ENCODE measurements around the gene NEDD4L.
"Not testable (repeated sequence)": the region's sequence is repeated elsewhere in the genome, so short reads cannot be mapped to it uniquely, and the experiment has no call there.

The NEDD4L gene

DNA sequence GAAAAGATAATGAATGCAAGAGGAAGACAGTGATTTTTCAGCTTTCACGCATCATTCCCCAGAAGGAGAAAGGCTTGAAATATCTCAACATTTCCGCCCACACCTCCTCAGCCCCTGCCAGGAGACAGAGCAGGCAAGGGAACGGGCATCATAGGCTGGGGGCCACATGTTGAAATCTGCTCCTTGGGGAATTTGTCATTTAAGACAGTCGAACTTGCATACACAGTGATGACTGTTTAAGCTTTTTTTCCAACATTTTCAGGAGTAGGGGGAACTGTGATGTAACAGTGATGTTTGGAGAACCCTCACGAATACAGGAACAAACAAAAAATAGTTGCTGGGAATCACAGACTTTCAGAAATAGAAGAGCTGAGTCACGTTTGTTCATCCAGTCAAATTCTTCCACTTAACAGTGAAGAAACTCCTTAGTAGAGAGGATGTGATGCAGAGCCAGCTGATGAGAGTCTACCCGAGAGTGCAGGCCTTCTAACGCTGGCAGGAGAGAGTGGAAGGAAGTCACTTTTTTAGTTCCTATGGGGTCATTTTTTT lies 318.1 kb downstream of the NEDD4L start:
- no peak for DNase-seq (ENCODE audit: extremely low read depth in 1 of 2, low read depth in 1 of 2)

DNA sequence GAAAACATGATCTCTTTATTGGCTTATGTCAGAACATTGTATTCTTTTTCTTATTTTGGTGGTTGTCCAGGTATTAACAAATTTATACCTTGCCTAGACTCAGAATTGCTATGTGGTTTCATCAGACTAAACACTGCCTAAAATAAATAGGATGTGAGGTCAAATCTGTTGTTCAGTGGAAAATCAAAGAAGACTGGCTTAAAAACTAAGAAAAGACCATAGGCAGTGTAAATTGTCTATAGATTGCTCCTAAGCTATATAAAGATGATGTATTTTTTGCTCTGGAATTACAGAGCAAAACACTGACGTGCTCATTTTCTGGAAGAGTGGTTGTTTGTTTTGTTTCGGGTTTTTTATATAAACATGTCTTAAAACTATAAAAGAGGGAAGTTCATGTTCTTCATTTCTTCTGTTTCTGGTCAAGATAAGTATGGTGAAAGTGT lies 318.8 kb downstream of the NEDD4L start:
- DNase-seq (ENCODE audit: extremely low read depth in 1 of 2, low read depth in 1 of 2) = no peak

DNA sequence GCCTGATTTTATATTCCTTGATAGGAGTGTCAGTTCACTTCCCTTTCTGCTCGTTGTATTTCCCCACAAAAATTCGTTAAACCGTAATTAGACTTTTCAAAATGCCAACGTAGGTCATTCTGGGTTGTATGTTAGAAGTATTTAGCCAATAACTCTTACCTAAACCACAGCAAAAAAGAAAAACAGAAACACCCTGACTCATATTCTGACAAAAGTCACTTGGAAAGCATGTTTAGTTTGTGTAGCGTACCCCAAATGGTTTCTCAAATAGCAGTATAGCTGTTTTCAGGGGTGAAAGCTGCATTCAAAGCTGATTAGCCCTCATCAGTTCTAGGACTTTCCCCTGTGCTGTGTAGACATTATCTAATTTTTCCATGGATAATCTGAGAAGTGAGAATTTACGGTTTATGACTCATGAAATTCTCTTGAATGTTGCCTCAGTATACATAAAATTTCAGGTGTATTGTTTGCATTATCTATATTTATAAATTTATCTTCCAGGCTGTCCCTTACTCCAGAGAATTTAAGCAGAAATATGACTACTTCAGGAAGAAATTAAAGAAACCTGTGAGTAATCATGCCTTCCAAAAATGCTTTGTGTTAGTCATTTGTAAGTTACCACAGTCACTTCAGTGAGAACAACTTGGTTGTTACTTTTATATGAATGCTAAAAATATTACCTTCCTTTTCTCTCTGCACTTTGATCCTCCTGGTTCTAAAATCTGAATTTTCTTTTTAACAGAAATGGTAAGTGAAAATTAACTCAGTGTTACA lies 319.9 kb downstream of the NEDD4L start:
- DNase-seq (ENCODE audit: extremely low read depth in 1 of 2, low read depth in 1 of 2) = no peak

DNA sequence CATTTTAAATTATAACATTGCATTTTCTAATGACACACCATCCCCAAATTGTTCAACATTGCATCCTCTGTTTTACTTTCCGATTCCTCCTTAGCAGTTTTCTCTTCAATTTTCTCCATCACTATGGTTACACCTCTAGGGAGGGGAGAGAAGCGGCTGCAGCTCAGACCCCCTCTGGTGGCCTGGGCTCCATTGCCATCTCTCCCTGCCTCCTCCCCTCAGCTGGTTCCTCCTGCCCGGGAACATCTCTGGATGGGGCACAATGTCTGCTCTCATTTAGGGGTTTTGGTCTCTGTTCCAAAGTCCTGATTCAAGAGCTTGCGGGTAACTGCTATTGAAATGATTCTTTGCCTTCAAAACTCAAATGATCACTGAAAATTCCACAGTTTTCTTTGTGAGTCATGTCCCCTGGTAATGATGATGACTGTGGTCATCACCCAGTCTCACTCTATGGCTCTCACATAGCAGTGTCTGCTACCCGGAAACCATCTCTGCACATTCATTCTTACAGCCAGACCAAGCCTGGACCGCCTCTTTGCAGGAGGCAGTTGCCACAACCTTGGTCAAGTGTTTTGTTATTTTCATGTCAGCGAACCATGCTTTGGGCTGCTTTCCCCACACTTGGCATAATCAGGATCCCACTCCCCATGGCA lies 321.0 kb downstream of the NEDD4L start:
- DNase-seq (ENCODE audit: extremely low read depth in 1 of 2, low read depth in 1 of 2) = no peak

DNA sequence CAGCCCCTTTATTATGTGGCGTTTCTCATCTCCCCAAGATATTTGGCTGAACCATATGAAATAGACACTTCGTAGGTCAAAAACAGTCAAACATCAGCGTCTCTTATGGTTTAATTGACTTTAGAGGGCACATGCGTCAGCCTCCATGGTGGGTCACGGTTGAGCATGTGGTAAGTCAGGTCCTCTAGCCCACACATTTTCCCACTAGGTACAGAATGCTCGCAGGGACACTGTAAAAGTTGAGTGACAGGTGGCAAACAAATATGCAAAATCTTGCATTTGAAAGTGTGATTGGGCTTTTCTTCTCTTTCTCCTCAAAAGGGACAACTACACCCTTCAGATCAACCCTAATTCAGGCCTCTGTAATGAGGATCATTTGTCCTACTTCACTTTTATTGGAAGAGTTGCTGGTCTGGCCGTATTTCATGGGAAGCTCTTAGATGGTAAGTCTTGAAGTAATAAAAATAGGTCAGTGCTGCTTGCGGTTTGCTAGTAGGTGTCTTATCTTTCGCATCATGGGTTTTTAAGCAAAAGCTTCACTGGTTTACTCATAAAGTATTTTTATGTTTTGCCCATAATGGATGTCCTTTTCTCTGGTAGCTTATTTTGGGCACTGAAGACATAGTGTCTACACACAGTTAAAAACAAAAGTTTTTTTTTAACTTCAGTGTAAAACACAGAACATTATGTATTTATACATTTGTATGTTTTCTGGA lies 323.6 kb downstream of the NEDD4L start:
- DNase-seq (ENCODE audit: extremely low read depth in 1 of 2, low read depth in 1 of 2) = no peak

DNA sequence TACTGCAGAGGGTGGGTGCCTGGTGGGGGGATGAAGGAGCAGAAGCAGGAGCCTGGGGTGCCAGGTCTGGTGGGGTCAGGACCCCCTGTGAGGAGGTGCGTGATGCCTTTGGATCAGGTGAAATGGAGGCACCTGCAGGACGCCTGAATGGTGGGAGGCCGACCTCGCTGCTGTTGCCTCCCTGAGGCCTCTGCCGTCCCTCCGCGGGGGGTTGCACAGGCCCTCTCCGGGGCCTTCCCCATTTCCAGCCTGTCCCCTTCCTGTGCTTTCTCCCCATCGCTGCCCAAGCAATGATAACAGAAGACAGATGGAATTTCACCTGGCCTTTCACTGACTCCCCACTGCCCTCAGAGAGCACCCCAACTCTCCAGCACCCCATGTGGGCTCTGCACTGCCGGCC lies 325.6 kb downstream of the NEDD4L start:
- no peak for DNase-seq (ENCODE audit: extremely low read depth in 1 of 2, low read depth in 1 of 2)

DNA sequence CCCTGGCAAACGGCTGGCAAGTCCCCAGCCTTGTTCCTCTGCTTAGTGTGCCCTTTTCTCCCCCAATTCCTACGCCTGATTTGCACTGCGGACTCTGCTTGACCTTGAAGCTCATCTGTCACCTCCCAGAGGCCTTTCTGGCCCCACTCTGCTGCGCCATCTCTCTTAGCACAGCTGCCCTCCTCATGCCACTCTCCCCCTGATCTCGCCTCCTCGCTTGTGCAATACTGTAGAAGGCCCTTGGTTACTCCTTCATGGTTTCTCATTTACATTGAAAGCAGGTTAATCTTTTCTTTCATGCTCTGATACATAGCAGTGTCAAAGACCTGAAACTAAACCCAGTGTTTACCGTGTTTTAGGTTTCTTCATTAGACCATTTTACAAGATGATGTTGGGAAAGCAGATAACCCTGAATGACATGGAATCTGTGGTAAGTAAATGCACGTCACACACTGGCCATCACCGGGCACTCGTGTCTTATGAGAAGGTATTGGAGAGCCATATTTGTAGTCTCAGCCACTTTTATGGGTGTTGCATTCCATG lies 326.1 kb downstream of the NEDD4L start:
- no peak for DNase-seq (ENCODE audit: extremely low read depth in 1 of 2, low read depth in 1 of 2)

DNA sequence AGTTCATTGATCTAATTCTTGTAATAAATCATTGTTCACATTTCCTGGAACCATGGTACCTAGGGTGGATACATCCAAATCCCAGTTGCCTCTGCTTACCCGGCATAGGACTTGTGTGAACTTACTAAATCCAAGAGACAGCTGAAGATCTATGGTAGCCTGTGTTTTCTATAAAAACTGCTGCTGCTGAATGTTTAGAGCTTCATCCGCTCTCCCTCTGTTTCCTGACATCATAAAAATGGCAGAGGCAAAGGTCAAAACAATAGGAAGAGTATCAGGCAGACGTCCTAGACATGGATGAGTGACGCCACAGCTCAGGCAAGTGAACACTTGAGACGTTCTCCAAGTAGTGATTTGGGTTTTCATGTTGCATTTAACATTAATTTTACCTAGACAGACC lies 326.6 kb downstream of the NEDD4L start:
- no peak for DNase-seq (ENCODE audit: extremely low read depth in 1 of 2, low read depth in 1 of 2)

DNA sequence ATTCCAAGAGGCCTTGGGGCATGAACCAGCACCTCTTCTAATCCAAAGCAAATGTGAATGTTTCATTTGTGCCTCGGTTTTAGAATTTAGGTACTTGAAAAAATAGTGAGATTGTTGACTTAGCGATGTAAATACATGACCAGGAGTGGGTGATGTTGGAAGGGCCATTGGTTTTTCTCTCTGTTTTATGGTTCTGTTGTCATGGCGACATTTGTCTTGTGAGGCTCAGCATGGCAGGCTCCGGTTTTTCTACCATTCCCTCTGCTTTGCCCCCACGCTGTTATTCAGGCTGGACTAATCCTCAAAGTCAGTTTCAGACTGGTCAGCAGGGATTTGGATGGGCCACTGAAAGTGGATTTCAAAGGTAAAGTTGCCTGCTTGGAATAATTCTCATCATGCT lies 329.5 kb downstream of the NEDD4L start:
- DNase-seq (ENCODE audit: extremely low read depth in 1 of 2, low read depth in 1 of 2) = no peak

DNA sequence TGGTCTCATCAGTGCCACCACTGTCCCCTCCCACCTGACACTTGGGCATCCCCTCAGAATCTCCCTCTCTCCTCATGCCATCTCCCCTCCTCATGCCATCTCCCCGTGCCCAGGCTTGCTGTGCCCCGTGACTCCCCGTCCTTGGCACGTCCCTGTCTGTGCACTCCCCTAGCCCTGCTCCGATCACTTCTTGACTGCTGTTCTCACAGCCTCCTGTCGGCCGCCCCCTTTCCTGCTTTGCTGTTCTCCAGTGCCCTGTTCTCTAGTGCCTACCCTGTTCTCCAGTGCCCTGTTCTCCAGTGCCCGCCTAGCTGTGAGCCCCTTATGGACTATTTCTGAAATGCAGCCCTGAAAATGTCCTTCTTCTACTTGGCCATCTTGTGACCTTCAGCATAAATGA lies 331.0 kb downstream of the NEDD4L start:
- no peak for DNase-seq (ENCODE audit: extremely low read depth in 1 of 2, low read depth in 1 of 2)

DNA sequence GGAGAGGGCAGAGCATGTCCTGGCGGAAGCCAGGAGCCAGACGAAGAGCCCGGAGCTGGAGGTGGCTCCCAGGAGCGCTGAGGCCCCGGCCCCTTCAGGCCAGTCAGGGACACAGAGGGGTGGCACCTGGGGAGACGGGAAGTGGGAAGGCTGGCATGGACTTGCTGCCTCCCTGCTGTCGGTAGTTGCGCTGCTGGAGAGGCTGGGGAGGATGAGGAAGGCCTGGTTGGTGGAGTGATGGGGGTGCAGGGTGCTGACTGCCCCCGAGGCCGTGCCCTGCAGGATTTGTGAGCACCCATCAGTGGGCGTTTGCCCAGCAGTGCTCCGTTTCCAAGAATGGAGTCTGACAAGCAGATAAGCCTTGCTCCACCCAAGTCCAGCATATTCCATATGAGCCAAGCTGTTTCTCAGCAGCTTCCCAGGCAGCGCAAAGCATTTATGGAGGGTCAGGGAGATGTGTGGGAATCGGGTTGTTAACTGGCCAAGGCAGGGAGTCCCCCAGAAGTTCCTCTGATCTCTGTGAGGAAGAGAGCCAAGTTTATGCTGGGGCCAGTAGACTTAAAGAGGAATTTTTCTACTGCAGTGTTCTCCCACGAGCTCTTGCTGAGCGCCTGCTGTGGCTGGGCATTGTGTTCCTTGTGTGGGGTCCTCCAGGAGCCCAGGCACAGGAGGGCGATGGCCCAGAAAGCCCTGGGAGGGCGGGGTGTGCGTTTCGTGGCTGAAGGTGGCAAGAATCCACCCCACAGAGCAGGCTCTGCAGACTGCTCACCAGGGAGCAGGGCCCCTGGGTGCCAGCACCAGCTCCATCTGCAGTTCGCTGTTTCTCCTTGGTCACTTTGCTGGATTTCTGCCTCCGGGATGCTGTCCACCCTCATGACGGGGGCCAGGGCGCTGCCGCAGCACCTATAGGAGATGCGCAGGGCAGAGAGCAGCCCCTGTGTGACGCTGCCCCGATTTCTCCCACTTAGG lies 334.7 kb downstream of the NEDD4L start:
- no peak for DNase-seq (ENCODE audit: extremely low read depth in 1 of 2, low read depth in 1 of 2)

DNA sequence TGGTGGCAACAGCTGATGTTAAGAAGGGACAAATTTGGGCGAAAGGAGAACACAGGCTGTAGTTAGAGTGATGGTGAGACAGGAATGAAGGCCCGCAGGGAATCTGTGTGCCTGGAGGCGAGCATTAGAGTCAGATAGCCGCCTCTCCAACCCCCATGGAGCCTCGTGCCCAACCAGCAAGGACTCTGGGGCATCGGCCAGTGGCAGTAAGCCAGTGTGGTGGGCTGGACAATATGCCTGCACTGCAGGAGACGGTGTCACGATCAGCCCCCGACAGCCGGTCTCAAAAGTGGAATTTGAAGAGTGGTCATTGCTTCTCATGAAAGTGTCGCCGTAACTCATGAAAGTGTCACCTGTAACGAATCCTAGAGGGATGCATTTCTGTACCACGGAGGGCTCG lies 335.4 kb downstream of the NEDD4L start:
- DNase-seq (ENCODE audit: extremely low read depth in 1 of 2, low read depth in 1 of 2) = no peak

DNA sequence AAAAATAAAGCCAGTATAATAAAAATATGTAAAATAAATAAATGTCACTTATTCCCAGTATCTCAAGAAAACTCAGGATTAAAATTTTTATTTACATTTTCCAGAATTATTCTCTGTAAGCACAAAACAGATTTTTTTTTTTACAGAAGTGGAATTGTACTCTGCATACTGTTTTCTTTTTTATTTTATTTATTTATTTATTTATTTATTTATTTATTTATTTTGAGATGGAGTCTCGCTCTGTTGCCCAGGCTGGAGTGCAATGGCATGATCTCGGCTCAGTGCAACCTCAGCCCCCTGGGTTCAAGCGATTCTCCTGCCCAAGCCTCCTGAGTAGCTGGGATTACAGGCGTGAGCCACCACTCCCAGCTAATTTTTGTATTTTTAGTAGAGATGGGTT lies 336.1 kb downstream of the NEDD4L start:
- not testable (repeated sequence) for DNase-seq (ENCODE audit: extremely low read depth in 1 of 2, low read depth in 1 of 2)

DNA sequence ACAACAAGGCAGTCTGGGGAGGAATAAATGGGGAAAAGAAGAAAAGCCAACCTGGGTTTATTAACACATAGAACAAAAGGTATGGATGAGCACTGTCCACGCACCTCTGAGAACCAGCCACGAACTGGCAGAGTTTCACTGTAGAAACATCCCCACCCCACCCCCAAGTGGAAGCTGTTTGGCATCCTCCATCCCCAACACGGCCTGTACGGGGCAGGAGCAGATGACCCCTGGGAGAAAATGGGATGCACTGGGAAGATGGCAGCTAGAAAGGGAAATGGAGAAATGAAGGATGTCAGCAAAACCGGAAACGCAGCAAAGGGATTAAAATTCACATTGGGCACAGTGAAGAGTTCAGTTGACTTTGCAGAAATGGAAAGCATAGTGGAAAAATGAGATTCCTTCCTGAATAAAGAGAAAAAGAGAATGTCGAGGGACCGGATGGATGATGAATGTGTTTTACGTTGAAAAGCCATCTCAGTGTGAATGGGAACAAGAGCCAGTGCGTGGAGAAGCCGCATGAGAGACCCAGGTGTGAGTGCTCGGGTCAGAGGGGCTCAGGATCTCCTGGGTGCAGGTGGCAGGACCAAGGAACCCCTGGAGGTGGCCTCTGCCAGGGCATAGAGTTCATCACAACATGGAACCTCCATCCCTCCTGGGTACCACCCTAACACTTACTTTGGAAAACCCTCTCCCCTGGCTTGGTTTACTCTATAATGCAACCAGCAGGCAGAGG lies 337.8 kb downstream of the NEDD4L start:
- DNase-seq (ENCODE audit: extremely low read depth in 1 of 2, low read depth in 1 of 2) = no peak

DNA sequence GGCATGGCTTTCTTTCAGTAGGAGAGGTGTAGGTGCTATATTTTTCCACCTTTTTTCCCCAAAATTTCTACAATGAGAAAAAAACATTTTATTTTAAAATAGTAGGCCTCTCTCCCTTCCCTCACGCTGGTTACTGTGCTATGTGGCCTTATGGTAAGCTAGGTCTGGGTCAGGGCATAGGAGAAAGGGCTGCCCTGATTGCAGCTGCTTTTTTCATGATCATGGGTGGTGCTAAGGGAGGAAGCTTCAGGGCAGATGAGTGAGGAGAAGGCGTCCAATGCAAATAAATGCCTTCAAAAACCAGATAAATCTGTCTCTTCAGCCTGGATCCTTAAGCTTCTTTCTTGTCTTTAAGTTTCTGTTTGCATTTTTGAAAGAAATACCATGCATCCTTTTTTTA lies 338.4 kb downstream of the NEDD4L start:
- DNase-seq (ENCODE audit: extremely low read depth in 1 of 2, low read depth in 1 of 2) = no peak

DNA sequence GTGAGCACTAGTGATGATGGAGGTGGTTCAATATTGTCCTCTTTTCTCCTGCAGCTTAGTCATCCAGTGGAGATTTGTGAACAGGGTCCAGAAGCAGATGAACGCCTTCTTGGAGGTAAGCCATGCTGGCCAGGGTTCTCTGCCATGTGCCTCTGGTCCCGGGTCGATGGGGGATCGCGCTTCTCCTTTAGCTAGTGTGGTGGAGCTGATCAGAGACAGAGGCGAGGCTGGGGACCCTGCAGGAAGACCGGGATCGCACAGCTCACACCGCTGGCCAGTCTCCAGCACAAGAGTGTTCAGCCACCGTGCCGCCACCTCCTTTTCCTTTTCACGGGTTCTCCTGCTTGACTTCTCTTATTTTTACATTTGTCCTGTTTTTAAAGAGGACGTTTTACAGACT lies 341.4 kb downstream of the NEDD4L start:
- DNase-seq (ENCODE audit: extremely low read depth in 1 of 2, low read depth in 1 of 2) = no peak

DNA sequence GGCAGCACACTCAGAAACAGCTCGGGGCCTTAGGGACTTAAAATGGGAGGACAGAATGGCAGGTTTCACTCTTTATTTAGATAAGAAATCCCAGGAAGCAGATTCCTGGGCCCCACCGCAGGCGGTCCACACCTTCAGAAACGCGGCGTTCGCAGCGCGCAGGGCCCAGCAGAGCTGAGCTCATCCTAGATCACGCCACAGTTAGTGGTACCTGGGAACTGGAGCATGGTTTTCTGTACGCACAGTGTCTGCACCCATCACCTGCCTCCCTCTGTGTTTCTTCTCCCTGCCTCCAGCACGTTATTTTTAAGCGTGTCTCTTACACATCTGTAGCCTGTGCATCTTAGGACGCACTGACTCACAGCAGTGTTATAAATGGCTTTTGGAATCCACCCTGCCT lies 342.8 kb downstream of the NEDD4L start:
- DNase-seq (ENCODE audit: extremely low read depth in 1 of 2, low read depth in 1 of 2) = no peak

DNA sequence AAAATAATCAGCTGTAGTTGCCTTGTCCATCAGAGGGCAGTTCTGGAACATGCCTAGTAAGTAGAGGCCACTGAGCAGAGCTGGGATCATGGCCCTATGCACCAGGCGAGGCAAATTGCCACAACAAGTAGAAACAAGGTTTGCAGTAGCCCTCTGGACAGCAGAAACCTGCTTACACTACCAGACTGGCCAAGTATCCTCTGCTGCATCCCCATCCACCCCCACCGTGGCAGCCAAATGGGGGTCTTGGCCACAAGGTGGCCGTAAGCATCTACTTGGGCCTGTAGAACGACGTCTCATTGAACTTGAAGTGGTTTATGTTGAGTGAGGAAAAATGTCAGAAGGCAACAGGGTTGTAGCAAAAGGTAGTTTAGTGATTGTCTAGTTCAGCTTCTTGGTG lies 343.7 kb downstream of the NEDD4L start:
- no peak for DNase-seq (ENCODE audit: extremely low read depth in 1 of 2, low read depth in 1 of 2)

DNA sequence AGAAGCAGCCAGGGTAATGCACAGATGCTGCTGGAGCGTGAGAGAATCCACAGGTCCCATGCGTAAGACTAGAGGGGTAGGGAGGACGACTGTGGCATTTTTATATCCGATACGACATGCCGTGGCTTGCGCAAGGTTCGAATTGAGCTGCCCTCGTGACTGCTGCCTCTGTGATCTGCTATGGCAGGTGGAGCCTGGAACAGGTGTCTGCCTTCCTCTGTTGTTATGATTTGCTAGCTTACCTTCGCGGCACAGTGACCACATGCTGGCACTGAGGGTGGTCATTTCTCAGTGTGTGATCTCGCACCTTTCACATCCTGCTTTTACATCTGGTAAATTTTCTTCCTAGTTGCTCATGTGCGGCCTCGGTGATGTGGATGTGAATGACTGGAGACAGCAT lies 344.7 kb downstream of the NEDD4L start:
- DNase-seq (ENCODE audit: extremely low read depth in 1 of 2, low read depth in 1 of 2) = no peak

DNA sequence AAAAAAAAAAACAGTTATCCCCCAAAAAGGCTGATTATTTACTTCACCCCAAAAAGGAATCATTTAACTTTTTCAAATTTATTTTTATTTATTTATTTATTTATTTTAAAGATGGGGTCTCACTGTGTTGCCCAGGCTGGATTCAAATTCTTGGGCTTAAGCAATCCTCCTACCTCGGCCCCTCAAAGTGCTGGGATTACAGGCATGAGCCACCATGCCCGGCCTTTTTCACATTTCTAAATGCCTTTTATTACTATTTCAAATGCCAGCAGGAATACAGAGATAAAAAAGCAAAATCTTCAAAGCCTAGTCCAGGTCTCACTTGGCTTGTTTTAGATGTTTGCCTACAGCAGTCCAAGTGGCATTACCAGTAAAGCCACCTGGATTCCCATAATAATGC lies 345.7 kb downstream of the NEDD4L start:
- DNase-seq (ENCODE audit: extremely low read depth in 1 of 2, low read depth in 1 of 2) = no peak
